HS-5 (cell line): ENCODE measurements around the gene ARHGEF10L.
A peak's percentile ranks its signal among the peaks of the same experiment; 100 is the strongest.

Source experiments
- DNase-seq: peaks from one replicate; pipeline ENCODE4 v3.0.0-alpha.2; 2012; ENCODE audit warnings: low read depth

ARHGEF10L gene

GRCh38 chr1:17679856-17680255, 140.4 kb downstream of the ARHGEF10L start:
- DNase-seq = no peak

GRCh38 chr1:17680308-17680707, 140.8 kb downstream of the ARHGEF10L start:
- no peak for DNase-seq

DNA sequence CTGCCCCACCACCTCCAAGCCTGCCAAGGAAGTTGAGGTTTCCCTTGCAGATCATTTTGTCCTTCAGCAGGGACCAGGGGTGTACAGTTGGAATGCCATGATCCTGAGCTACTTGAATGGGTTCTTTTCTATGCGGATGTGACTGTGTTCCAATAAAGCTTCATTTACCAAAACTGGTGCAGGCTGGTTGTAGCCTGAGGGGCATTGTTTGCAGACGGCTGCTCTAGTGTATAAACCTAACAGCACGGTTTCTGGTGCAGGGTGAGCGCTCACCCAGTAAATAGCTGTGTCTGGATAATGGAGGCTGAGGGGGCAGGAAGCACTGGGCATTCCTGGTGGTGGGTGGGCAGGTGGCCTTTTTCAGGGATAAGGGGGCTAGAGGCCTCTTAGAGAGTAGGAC, 142.9 kb downstream of the ARHGEF10L start:
- no peak for DNase-seq

GRCh38 chr1:17683598-17683997, 144.1 kb downstream of the ARHGEF10L start:
- DNase-seq = no peak

DNA sequence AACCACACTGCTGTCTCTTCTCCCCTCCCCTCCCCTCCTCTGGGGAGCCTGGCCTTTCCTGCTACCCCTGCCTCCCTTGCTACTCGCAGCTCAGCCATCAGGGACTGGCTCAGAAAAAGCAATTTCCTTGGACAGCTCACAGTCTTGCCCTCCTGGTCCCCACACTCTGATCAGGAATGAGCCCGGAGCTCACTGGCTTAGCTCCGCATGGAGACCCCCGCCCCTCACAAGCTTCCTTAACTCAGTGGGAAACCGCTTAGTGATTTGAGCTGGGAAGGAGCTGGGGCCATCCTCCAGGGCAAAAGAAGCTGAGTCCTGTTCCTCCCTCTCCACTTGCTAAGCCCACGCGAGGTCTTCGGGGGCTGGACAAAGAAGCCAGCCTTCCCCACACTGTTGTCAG, 145.3 kb downstream of the ARHGEF10L start:
- no peak for DNase-seq

DNA sequence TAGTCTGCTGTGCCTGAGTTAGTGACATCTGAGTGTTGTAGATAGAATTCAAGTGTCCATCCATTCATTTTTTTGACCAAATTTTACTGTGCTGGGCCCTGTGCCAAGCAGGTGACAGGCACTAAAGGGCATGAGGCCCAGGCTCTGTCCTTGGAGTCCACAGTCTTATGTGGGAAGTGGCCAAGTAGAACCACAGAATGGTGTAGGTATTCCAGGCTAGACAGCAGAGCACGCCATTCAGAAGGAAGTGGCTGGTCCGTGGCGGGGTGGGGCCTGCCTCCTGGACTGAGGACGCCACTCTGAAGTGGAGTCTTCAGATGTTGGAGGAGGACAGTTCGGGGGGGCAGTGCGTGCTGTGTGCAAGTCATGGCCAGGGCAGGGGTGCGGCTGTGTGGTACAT, 146.8 kb downstream of the ARHGEF10L start:
- DNase-seq = no peak

DNA sequence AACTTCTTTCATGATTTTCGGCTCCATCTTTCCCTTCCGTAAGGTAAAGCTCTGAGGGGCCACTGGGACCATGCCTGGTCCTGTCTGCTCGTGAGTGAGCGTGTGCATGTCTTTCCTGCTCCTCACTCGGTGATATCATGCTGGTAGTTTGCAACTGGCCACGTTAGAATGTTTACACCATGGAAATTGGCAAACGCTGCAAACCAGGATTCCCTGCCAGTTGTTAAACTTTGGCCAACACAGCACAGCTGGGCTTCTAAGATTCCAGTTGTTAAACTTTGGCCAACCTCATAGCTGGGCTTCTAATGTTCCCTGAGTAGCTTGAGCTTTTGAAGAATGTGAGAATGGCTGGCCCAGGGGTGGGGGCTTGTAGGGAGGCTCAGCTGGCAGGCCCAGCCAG, 147.6 kb downstream of the ARHGEF10L start:
- no peak for DNase-seq

DNA sequence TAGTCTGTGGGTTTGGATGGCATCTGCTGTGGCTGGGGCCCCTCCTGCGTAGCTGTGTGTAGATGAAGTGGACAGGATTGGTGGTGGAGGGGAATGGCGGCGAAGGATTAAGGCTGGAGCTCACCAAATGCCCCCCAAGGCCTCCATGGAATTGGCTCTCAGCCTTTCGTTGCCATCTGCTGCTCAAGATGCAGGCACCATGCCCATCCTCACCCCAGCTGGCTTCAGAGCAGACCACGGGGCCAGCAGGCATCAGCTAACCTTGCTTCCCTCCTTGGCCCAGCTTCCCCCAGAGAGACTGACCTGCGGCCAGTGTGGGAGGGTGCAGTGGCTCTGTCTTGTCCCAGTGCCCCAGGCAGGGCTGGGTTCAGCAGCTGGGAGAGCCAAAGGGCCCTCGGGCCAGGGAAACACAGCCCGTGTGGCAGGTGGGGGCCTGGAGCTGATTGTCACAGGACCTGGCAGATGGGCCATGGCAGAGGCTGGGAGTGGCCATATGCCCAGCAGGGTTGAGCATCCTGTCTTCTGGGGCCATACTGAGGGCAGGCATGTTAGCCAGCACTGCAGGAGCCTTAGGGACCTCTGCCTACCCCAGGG, 148.8 kb downstream of the ARHGEF10L start:
- no peak for DNase-seq

- no peak for DNase-seq
Measured at GRCh38 chr1:17689011-17689410, 149.5 kb downstream of the ARHGEF10L start.

GRCh38 chr1:17690906-17691634, 151.6 kb downstream of the ARHGEF10L start:
- no peak for DNase-seq

GRCh38 chr1:17692645-17693044, 153.1 kb downstream of the ARHGEF10L start:
- no peak for DNase-seq

DNA sequence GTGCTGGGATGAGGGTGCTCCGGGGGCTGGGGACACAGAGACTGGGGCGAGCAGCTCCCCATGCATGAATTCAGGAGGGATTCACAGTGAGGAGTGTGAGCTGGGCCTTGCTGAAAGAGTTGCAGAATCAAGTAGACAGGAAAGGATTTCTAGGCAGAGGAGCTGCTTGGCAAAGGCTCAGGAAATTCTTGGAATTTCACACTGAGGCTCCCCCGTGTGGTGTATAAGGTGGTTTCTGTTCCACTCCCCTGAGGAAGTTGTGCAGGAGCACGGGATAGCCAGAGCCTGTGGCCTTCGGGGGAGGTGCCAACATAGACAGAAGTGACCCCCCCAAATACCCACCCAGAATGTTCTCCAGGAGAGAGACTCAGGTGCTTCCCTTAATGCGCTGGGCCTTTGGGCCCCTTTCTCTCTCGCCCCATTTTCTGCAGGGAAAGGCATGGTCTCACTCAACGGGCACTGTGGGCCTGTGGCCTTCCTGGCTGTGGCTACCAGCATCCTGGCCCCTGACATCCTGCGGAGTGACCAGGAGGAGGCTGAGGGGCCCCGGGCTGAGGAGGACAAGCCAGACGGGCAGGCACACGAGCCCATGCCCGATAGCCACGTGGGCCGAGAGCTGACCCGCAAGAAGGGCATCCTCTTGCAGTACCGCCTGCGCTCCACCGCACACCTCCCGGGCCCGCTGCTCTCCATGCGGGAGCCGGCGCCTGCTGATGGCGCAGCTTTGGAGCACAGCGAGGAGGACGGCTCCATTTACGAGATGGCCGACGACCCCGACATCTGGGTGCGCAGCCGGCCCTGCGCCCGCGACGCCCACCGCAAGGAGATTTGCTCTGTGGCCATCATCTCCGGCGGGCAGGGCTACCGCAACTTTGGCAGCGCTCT, 157.2 kb downstream of the ARHGEF10L start:
- DNase-seq = peak; percentile 22

DNA sequence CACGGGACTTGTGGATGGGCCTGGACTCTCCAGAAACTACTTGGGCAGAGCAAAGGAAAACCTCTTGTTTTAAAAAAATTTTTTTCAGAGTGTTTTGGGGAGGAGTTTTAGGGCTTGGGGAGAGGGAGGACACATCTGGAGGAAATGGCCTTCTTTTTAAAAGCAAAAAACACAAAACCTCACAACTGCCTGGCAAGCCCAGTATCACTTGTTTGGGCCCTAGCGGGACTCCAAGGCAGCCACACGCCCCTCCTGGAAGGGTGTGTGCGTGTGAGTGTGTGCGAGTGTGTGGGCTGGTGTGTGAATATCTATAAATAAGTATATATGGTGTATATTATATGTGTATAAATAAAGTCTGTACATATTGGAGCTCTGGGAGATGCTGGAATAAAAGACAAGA, 158.0 kb downstream of the ARHGEF10L start:
- no peak for DNase-seq

DNA sequence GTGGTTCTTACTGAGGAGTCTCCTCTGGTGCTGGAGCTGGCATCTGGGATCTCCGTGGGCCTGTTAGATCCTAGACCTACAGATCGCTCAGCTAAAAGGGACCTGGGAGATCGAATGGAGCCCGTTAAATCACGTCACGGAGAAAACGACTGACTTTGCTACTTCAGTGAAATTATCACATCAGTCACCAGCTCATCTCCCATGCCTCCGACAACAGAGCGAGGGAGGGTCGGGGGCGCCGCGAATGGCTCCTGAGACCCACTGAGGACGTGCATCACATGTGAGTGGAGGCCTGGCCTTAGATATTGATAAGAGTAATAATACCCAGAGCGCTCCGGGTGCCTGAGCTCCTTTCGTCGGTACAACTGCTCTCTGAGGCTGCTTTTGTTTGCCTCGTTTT, 160.1 kb downstream of the ARHGEF10L start:
- DNase-seq = no peak

- no peak for DNase-seq
Measured at GRCh38 chr1:17700945-17701810, 161.7 kb downstream of the ARHGEF10L start.

DNA sequence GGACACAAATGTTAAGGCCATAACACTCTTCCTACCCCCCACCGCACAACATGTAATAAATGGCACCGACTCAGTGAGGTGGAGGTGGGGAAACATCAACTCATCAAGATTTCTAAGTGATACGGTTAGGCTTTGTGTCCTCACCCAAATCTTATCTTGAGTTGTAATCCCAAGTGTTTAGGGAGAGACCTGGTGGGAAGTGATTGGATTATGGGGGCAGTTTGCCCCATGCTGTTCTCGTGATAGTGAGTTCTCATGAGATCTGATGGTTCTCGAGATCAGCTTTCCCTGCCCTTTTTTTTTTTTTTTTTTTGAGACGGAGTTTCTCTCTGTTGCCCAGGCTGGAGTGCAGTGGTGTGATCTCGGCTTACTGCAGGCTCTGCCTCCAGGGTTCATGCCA, 164.7 kb downstream of the ARHGEF10L start:
- no peak for DNase-seq

DNA sequence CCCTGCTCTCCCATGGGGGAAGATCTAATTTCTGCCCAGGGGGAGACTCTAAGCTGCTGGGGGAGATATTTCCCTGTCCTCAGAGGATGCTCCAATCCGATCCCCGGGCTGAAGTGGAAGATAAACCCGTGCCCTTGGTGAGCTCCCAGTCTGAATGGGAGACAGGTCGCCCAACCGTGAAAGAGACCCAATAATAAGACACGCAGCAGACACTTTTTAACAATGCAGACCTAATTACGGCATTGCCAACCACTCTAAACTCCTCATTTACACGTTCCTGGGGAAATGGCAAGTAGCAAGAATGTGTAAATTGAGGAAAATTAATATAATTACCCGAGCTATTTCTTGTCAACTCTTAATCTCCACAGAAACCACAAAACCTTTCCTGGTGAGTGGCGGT, 166.9 kb downstream of the ARHGEF10L start:
- no peak for DNase-seq

DNA sequence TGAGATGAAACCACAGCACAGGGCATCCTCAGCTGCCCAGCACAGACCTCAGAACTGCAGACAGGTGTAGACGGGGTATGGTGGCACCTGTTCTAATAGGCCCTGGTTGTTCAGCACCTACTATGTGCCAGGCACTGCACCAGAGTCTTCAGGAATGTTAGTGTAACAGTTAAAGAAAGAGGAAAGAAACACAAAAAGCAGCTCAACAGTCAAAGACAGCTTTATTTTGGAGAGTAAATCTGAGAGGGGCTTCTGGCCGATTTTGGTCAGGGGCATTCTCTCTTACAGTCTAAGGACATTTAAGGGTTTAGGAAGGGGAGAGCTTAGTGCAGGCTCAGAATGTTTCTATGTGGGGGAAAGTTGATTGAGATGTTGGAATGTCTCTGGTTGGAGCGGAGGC, 170.5 kb downstream of the ARHGEF10L start:
- DNase-seq = no peak

- DNase-seq = no peak
Measured at GRCh38 chr1:17710889-17711576, 171.5 kb downstream of the ARHGEF10L start.

DNA sequence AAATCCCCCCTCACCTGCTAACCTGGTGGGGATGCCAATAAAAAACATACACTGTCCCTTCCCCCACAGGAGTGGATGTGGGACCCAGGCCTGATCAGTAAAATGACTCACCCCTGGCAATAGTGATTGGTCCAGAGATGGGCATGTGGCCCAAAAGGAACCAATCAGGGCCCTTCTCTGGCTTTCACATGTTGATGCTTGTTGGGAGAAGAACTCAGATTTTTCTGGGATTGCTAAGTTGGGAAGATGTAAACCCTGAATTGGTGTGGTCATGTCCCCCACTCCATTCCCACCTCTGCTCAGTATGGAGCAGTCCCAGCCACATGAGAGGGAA, 172.0 kb downstream of the ARHGEF10L start:
- DNase-seq = no peak

DNA sequence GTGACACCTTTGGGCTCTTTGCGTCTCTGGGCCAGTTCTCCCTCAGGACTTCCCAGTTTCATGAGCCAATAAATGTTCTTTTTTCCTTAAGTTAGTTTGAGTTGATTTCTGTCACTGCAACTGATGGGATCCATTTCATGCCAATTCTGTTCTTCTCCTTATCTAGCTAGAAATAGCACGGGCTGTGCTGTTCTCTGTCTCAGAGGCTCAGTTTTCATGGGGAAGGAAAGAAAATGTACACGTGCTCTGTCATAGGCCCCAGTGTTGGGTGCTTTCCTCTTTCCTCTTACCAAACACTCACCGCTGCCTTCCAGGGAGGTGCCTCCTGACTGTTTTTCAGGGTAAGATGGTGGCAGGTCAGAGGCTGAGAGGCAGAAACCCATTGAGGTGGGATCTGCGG, 172.4 kb downstream of the ARHGEF10L start:
- DNase-seq = no peak

DNA sequence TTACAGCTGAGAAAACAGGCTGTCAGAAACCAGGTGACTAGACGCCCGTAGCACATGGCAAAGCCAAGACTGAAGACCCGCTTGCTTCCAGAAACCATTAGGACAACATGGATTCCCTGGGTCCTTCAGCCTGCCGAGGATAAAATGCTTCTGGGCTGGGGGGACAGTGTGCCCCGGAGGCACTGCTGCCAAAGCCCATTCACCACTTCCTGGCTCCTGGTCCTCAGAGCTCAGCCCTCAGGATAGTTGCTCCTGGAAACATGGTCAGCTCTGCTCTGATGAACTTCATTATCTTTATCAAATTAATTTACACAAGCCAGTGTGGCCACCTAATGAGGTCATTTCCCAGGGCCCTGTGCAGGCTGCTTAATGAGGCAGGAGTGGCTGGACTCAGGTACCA, 174.5 kb downstream of the ARHGEF10L start:
- no peak for DNase-seq
